SK-N-SH (cell line): Measurements from ENCODE around the gene BCHE. TPM values are rescaled to one million over a fixed set of nuclear protein-coding genes. Genes with fewer than 3 reads are reported as not detected.

Source experiments
- CTCF ChIA-PET: fragments of 300-600, 350-600 bp; formaldehyde crosslinking; extraction: SDS; loops from one replicate; lab custom pipeline; 2021; lab: Yijun Ruan, JAX
- POLR2A ChIA-PET: fragments of 350-600 bp; sonication (Branson Sonifier 250); formaldehyde crosslinking; extraction: SDS; loops from one replicate; lab custom pipeline; 2020; ENCODE audit warnings: antibody characterized with exemption, inconsistent platforms; lab: Yijun Ruan, JAX
- DNase-seq: peaks from one replicate; pipeline ENCODE4 v3.0.0; 2012
- H2AFZ ChIP-seq: fragments of 200-600 bp; sonication (generic); 2 replicates; pipeline ENCODE4 v1.8.1; 2016; ENCODE audit warnings: antibody characterized with exemption, mild to moderate bottlenecking, low read depth
- H3F3A ChIP-seq: fragments of 200-600 bp; sonication (generic); replicated peaks from 2 replicates; pipeline ENCODE3; 2016; ENCODE audit warnings: antibody characterized with exemption, mild to moderate bottlenecking; ENCODE audit not compliant: insufficient read depth
- H3K27ac ChIP-seq, 2 experiments: fragments of 200-500 bp in 1 of 2; fragments of 200-600 bp in 1 of 2; sonication (Bioruptor generic) in 1 of 2; sonication (generic), shearing (Covaris generic) in 1 of 2; 2 replicates each; pipeline versions ENCODE4 v1.5.1 to v1.6.1; 2014 to 2016; ENCODE audit warnings: low read depth in 2 of 2, inconsistent platforms in 1 of 2, low read length in 1 of 2, mild to moderate bottlenecking in 1 of 2, mixed read lengths in 1 of 2
- H3K27me3 ChIP-seq: fragments of 200-600 bp; sonication (generic), shearing (Covaris generic); 2 replicates; pipeline ENCODE4 v1.6.1; 2016; ENCODE audit warnings: mixed run types; ENCODE audit not compliant: insufficient read depth
- H3K36me3 ChIP-seq, 2 experiments: fragments of 200-500 bp in 1 of 2; fragments of 200-600 bp in 1 of 2; sonication (Bioruptor generic) in 1 of 2; sonication (generic) in 1 of 2; replicated peaks in 1 of 2; 2 replicates each; pipeline versions ENCODE3 to v1.5.1; 2014 to 2016; ENCODE audit warnings: low read length in 1 of 2, mild to moderate bottlenecking in 1 of 2; ENCODE audit not compliant: insufficient read depth in 2 of 2, control insufficient read depth in 1 of 2
- H3K4me1 ChIP-seq, 2 experiments: fragments of 200-500 bp in 1 of 2; fragments of 200-600 bp in 1 of 2; sonication (Bioruptor generic) in 1 of 2; sonication (generic), shearing (Covaris generic) in 1 of 2; 2 replicates each; pipeline versions ENCODE4 v1.5.1 to v1.6.1; 2014 to 2016; ENCODE audit warnings: low read depth in 1 of 2, low read length in 1 of 2, mixed run types in 1 of 2; ENCODE audit not compliant: insufficient read depth in 2 of 2, control insufficient read depth in 1 of 2
- H3K4me2 ChIP-seq: fragments of 200-600 bp; sonication (generic), shearing (Covaris generic); 2 replicates; pipeline ENCODE4 v1.6.1; 2017; ENCODE audit warnings: mixed run types
- H3K4me3 ChIP-seq, 2 experiments: fragments of 200-500 bp in 1 of 2; fragments of 200-600 bp in 1 of 2; sonication (Bioruptor generic) in 1 of 2; sonication (generic), shearing (Covaris generic) in 1 of 2; 2 replicates each; pipeline versions ENCODE4 v1.5.1 to v1.8.1; 2014 to 2016; ENCODE audit warnings: low read depth in 2 of 2, inconsistent platforms in 1 of 2, low read length in 1 of 2, mild to moderate bottlenecking in 1 of 2, mixed read lengths in 1 of 2, moderate library complexity in 1 of 2
- H3K79me2 ChIP-seq: fragments of 200-600 bp; sonication (generic); 2 replicates; pipeline ENCODE4 v1.8.1; 2017; ENCODE audit warnings: mild to moderate bottlenecking; ENCODE audit not compliant: insufficient read depth
- H3K9ac ChIP-seq: fragments of 200-600 bp; sonication (generic); 2 replicates; pipeline ENCODE4 v1.6.1; 2017; ENCODE audit warnings: mixed run types
- H3K9me2 ChIP-seq: fragments of 200-600 bp; sonication (generic); 2 replicates; pipeline ENCODE4 v1.6.1; 2017; ENCODE audit warnings: mixed run types
- H3K9me3 ChIP-seq: fragments of 200-600 bp; sonication (generic); 2 replicates; pipeline ENCODE4 v1.6.1; 2017; ENCODE audit warnings: mixed run types, mild to moderate bottlenecking, moderate library complexity
- H4K20me1 ChIP-seq: fragments of 200-600 bp; sonication (generic); 2 replicates; pipeline ENCODE4 v1.6.1; 2017; ENCODE audit warnings: mild to moderate bottlenecking, mixed run types; ENCODE audit not compliant: insufficient read depth
- ELF1 ChIP-seq: IDR thresholded peaks from 2 replicates; pipeline ENCODE4 v1.4.0; 2012
- FOXJ3 ChIP-seq: sonication (generic); formaldehyde crosslinking; IDR thresholded peaks from 2 replicates; pipeline ENCODE4 v1.5.1; 2020; ENCODE audit warnings: mild to moderate bottlenecking, missing genetic modification reagents
- GABPA ChIP-seq: IDR thresholded peaks from 2 replicates; pipeline ENCODE4 v1.4.0; 2012; ENCODE audit warnings: low read depth, mild to moderate bottlenecking
- MXI1 ChIP-seq: IDR thresholded peaks from 2 replicates; pipeline ENCODE4 v1.6.1; 2012; ENCODE audit warnings: mild to moderate bottlenecking, low read depth, low read length, improper control_type of control experiment
- RCOR1 ChIP-seq: fragments of 150-350 bp; IDR thresholded peaks from 2 replicates; pipeline ENCODE4 v1.6.1; 2017; ENCODE audit warnings: antibody characterized with exemption, low read length
- RFX5 ChIP-seq: IDR thresholded peaks from 2 replicates; pipeline ENCODE4 v1.6.1; 2012; ENCODE audit warnings: mild to moderate bottlenecking, improper control_type of control experiment, low read length
- RXRA ChIP-seq: IDR thresholded peaks from 2 replicates; pipeline ENCODE4 v1.4.0; 2012; ENCODE audit warnings: low read depth, mild to moderate bottlenecking, borderline replicate concordance
- SIN3A ChIP-seq: IDR thresholded peaks from 2 replicates; pipeline ENCODE4 v1.6.1; 2012; ENCODE audit warnings: low read depth, mild to moderate bottlenecking, low read length, moderate library complexity, borderline replicate concordance
- SMC3 ChIP-seq: IDR thresholded peaks from 2 replicates; pipeline ENCODE4 v1.6.1; 2012; ENCODE audit warnings: low read depth, low read length, improper control_type of control experiment
- TEAD4 ChIP-seq: IDR thresholded peaks from 2 replicates; pipeline ENCODE4 v1.4.0; 2012; ENCODE audit warnings: mild to moderate bottlenecking, borderline replicate concordance; ENCODE audit not compliant: insufficient read depth
- WGBS: methylation state at CpG from one replicate; pipeline ENCODE4 v1.1.6; 2017; ENCODE audit warnings: low lambda C conversion rate; 5-methylcytosine and 5-hydroxymethylcytosine counted together
- polyA plus RNA-seq, 3 experiments: library from polyadenylated mRNA; depleted of rRNA; stranded (reverse); fragments of >200 nt; gene quantifications; 2 replicates each; pipeline ENCODE4 v1.2.3, GENCODE V29; 2012
- TF ChIP-seq, protein P1 (sequence below): fragments of 150-350 bp; IDR thresholded peaks from 2 replicates; pipeline ENCODE4 v1.6.1; 2016; ENCODE audit warnings: mild to moderate bottlenecking, low read depth, low read length
- TF ChIP-seq, protein P2 (sequence below): IDR thresholded peaks from 2 replicates; pipeline ENCODE4 v1.6.1; 2012; ENCODE audit warnings: mild to moderate bottlenecking, low read depth, low read length, moderate library complexity

Gene BCHE
- polyA plus RNA-seq, 1 of the 3 experiments (the other 2 are of a cell fraction), result not detected

DNA sequence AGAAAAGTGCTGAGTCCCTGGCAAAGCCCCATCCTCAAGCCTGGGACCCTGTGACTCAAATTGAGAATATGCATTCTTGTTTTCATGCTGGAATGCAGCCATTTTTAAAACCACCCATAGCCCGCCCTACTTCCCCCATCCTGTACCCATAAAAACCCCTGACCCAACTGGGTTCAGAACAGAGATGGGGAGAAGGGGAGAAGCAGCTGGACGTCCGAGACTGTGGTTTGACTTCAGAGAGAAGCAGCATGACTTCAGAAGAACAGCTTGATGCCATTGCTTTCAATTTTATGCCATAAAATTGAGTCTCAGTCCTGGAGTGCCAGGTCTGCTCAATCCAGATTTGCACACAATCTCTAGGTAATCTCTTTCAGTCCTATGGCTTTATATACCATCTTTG is 78.2 kb downstream of the BCHE start:
- Histone ChIP-seq H3K4me1 (no peaks in the 10 kb centered on the region), H3F3A (no peaks in the 10 kb centered on the region), H3K27me3 (no peaks in the 10 kb centered on the region), H3K9ac (no peak overlapping the region), H3K9me3 (no peaks in the 10 kb centered on the region), H3K27ac (no peak overlapping the region), H3K9me2 (no peaks in the 10 kb centered on the region), H3K4me3 (no peak overlapping the region), H2AFZ (no peak overlapping the region), H4K20me1 (no peaks in the 10 kb centered on the region), H3K79me2 (no peaks in the 10 kb centered on the region), H3K4me2 (no peak overlapping the region), H3K36me3 (no peaks in the 10 kb centered on the region)
- ChIA-PET POLR2A (no interaction called here), CTCF (no interaction called here)
- TF ChIP-seq ELF1 (no peak), GABPA (no peak), RCOR1 (no peak), TEAD4 (no peak)
- TF ChIP-seq, protein P1, sequence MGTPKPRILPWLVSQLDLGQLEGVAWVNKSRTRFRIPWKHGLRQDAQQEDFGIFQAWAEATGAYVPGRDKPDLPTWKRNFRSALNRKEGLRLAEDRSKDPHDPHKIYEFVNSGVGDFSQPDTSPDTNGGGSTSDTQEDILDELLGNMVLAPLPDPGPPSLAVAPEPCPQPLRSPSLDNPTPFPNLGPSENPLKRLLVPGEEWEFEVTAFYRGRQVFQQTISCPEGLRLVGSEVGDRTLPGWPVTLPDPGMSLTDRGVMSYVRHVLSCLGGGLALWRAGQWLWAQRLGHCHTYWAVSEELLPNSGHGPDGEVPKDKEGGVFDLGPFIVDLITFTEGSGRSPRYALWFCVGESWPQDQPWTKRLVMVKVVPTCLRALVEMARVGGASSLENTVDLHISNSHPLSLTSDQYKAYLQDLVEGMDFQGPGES, result no peak
- no peak for DNase-seq
- 15% methylated on average over 3 of the region's 3 CpGs for WGBS

DNA sequence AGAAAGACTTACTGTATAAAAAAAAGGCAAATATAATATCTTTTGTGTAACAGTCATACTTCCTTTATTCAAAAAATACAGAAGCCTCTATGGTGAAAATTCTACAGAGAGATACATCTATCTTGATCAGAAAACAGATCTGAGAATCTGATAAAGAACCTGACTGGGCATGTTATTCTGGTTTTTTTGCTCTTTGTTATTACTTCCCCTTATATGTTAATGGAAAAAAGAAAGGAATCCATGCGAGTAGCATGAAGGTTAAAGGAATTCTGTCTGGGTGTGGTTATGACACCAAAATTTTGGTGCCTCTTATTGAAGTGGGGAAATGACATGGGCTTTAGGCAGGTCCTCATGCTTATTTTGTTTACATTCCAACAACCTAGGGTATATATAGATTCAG is 81.7 kb downstream of the BCHE start:
- Histone ChIP-seq H3K4me1 (no peaks in the 10 kb centered on the region), H3K27ac (no peak overlapping the region), H3K27me3 (no peaks in the 10 kb centered on the region), H3K36me3 (no peaks in the 10 kb centered on the region), H3K4me3 (no peak overlapping the region), H3K79me2 (no peaks in the 10 kb centered on the region), H2AFZ (no peak overlapping the region), H3K4me2 (no peak overlapping the region), H3K9ac (no peak overlapping the region), H4K20me1 (no peaks in the 10 kb centered on the region), H3K9me2 (no peaks in the 10 kb centered on the region), H3K9me3 (no peaks in the 10 kb centered on the region), H3F3A (no peaks in the 10 kb centered on the region)
- DNase-seq, result no peak
- ChIA-PET CTCF (no interaction called here), POLR2A (no interaction called here)
- TF ChIP-seq, protein P2, sequence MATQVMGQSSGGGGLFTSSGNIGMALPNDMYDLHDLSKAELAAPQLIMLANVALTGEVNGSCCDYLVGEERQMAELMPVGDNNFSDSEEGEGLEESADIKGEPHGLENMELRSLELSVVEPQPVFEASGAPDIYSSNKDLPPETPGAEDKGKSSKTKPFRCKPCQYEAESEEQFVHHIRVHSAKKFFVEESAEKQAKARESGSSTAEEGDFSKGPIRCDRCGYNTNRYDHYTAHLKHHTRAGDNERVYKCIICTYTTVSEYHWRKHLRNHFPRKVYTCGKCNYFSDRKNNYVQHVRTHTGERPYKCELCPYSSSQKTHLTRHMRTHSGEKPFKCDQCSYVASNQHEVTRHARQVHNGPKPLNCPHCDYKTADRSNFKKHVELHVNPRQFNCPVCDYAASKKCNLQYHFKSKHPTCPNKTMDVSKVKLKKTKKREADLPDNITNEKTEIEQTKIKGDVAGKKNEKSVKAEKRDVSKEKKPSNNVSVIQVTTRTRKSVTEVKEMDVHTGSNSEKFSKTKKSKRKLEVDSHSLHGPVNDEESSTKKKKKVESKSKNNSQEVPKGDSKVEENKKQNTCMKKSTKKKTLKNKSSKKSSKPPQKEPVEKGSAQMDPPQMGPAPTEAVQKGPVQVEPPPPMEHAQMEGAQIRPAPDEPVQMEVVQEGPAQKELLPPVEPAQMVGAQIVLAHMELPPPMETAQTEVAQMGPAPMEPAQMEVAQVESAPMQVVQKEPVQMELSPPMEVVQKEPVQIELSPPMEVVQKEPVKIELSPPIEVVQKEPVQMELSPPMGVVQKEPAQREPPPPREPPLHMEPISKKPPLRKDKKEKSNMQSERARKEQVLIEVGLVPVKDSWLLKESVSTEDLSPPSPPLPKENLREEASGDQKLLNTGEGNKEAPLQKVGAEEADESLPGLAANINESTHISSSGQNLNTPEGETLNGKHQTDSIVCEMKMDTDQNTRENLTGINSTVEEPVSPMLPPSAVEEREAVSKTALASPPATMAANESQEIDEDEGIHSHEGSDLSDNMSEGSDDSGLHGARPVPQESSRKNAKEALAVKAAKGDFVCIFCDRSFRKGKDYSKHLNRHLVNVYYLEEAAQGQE, result no peak
- TF ChIP-seq SMC3 (no peak), GABPA (no peak), RXRA (no peak), FOXJ3 (no peak), MXI1 (no peak), RFX5 (no peak), TEAD4 (no peak), SIN3A (no peak)
- WGBS, result 6% methylated on average over 1 of the region's 1 CpG
